Body of pancreas (tissue), 4 donors: Measurements from ENCODE around the gene ASB18. TPM values are rescaled to one million over a fixed set of nuclear protein-coding genes. Genes with fewer than 3 reads are reported as not detected.

Experiments
- ATAC-seq: fragments of 150-250 bp; one replicate; pipeline ENCODE4 v1.9.1; 2016
- DNase-seq, 4 donors: peaks; one replicate each; pipeline ENCODE4 v3.0.0-alpha.2; 2019
- H3K27ac ChIP-seq, 4 donors: fragments of 200-600 bp; sonication (generic); 1 replicate in 3 of 4; 2 replicates in 1 of 4; pipeline versions ENCODE4 v1.5.1 to v1.6.1; 2016 to 2019; ENCODE audit warnings: mild to moderate bottlenecking in 1 of 4, mixed read lengths in 1 of 4, moderate library complexity in 1 of 4
- H3K27me3 ChIP-seq, 2 donors: fragments of 200-600 bp; sonication (generic); one replicate each; pipeline ENCODE4 v1.6.0; 2016; ENCODE audit warnings: mild to moderate bottlenecking in 1 of 2
- H3K36me3 ChIP-seq, 2 donors: fragments of 200-600 bp; sonication (generic); replicated peaks in 1 of 2; 2 replicates each; pipeline ENCODE4 v1.5.1; 2016; ENCODE audit warnings: low read depth in 2 of 2; ENCODE audit not compliant: insufficient read depth in 1 of 2
- H3K4me1 ChIP-seq: fragments of 200-600 bp; sonication (generic); one replicate; pipeline ENCODE4 v1.6.0; 2016
- H3K4me3 ChIP-seq, 2 donors: fragments of 200-600 bp; sonication (generic); 1 replicate in 1 of 2; 2 replicates in 1 of 2; pipeline ENCODE4 v1.5.1; 2016 to 2019
- H3K9me3 ChIP-seq, 3 donors: fragments of 200-600 bp; sonication (generic); 1 replicate in 2 of 3; 2 replicates in 1 of 3; pipeline ENCODE4 v1.5.1; 2016
- CTCF ChIP-seq, 7 experiments: fragments of 450-650 bp in 4 of 7; fragments of 200-600 bp in 3 of 7; sonication (generic) in 3 of 7; IDR thresholded peaks; one replicate each; pipeline ENCODE4 v1.5.1; 2016 to 2019; ENCODE audit warnings: antibody characterized with exemption in 7 of 7
- POLR2A ChIP-seq, 3 donors: fragments of 450-650 bp; IDR thresholded peaks; one replicate each; pipeline ENCODE4 v1.6.1; 2016; ENCODE audit warnings: antibody characterized with exemption in 3 of 3, mild to moderate bottlenecking in 2 of 3
- WGBS, 2 donors: methylation state at CpG; one replicate each; pipeline ENCODE4 v1.1.5; 2017; 5-methylcytosine and 5-hydroxymethylcytosine counted together
- intact Hi-C: fragments of 100-400 bp; cut with DNase I; formaldehyde crosslinking; loops from one replicate; pipeline ENCODE4 v1.15.1; 2023
- total RNA-seq, 2 donors: library from RNA; depleted of rRNA; stranded (reverse); fragments of >200 nt; gene quantifications; one replicate each; pipeline ENCODE4 v1.1.0, GENCODE V29; 2016

Gene ASB18
- total RNA-seq, 2 donors from 2014 or later: not detected

- intact Hi-C loops: no loop called here
- no peak overlapping the region for H3K27ac ChIP-seq
- DNase-seq (no peak), ATAC-seq (no peak)
- H3K4me1 ChIP-seq: peaks cover 25% of the 10 kb centered on the region
- no peaks in the 10 kb centered on the region for H3K9me3 ChIP-seq
- WGBS, 2 donors: 9% methylated on average over 7 of the region's 33 CpGs; no CpG with 5 or more reads in 1 of the 2 donors
- H3K4me3 ChIP-seq: no peak overlapping the region
- no peaks in the 10 kb centered on the region for H3K36me3 ChIP-seq
- peaks cover 0 to 29% of the 10 kb centered on the region in 2 donors for H3K27me3 ChIP-seq
- TF ChIP-seq POLR2A (IDR thresholded peaks at IDR 0.05): no peak
- no peak for TF ChIP-seq CTCF (IDR thresholded peaks at IDR 0.05)
Observed at GRCh38 chr2:236159778-236160170, 104.4 kb downstream of the ASB18 start.

- Histone ChIP-seq H3K27me3 (peaks cover 0 to 23% of the 10 kb centered on the region in 2 donors), H3K4me1 (peaks cover 19% of the 10 kb centered on the region), H3K9me3 (no peaks in the 10 kb centered on the region), H3K4me3 (no peak overlapping the region), H3K36me3 (no peaks in the 10 kb centered on the region), H3K27ac (no peak overlapping the region)
- intact Hi-C loops: no loop called here
- DNase-seq (no peak), ATAC-seq (no peak)
- TF ChIP-seq CTCF (IDR thresholded peaks at IDR 0.05) (no peak), POLR2A (IDR thresholded peaks at IDR 0.05) (no peak)
- 15 to 22% methylated on average over 22 to 39 of the region's 45 CpGs for WGBS, 2 donors
Observed at GRCh38 chr2:236158969-236159777, 105.0 kb downstream of the ASB18 start.

- intact Hi-C loops: no loop called here
- no peak for DNase-seq
- no peak overlapping the region for H3K27ac ChIP-seq
- H3K4me3 ChIP-seq: no peak overlapping the region
- peaks cover 7% of the 10 kb centered on the region for H3K4me1 ChIP-seq
- WGBS, 2 donors: 66 to 80% methylated on average over 9 to 10 of the region's 10 CpGs
- peaks cover 0 to 11% of the 10 kb centered on the region in 2 donors for H3K27me3 ChIP-seq
- ATAC-seq: no peak
- no peaks in the 10 kb centered on the region for H3K9me3 ChIP-seq
- H3K36me3 ChIP-seq: no peaks in the 10 kb centered on the region
- TF ChIP-seq CTCF (IDR thresholded peaks at IDR 0.05) (no peak), POLR2A (IDR thresholded peaks at IDR 0.05) (no peak)
Observed at GRCh38 chr2:236157815-236158498, 106.2 kb downstream of the ASB18 start.

- WGBS, 2 donors: 65 to 71% methylated on average over 6 of the region's 6 CpGs
- TF ChIP-seq CTCF (IDR thresholded peaks at IDR 0.05) (no peak), POLR2A (IDR thresholded peaks at IDR 0.05) (no peak)
- Histone ChIP-seq H3K4me1 (peaks cover 6% of the 10 kb centered on the region), H3K36me3 (no peaks in the 10 kb centered on the region), H3K27ac (no peak overlapping the region), H3K4me3 (no peak overlapping the region), H3K27me3 (peaks cover 0 to 11% of the 10 kb centered on the region in 2 donors), H3K9me3 (peaks cover 0 to 2% (median 0%) of the 10 kb centered on the region in 3 donors)
- ATAC-seq (no peak), DNase-seq (no peak)
- intact Hi-C loops: no loop called here
Observed at GRCh38 chr2:236157366-236157765, 106.8 kb downstream of the ASB18 start.
